KOPT-K1 (cell line): ENCODE data around the gene MTARC2.

Experiments used
- H3K27ac ChIP-seq: fragments of 200-600 bp; sonication (generic); 2 replicates; pipeline ENCODE4 v1.5.1; 2016; ENCODE audit warnings: antibody characterized with exemption, mild to moderate bottlenecking, low read depth, low read length; ENCODE audit not compliant: poor library complexity, severe bottlenecking
- H3K36me3 ChIP-seq: fragments of 200-600 bp; sonication (generic); 2 replicates; pipeline ENCODE4 v1.5.1; 2017; ENCODE audit warnings: antibody characterized with exemption, mild to moderate bottlenecking, low read length, moderate library complexity; ENCODE audit not compliant: insufficient read depth
- H3K9me3 ChIP-seq: fragments of 200-600 bp; sonication (generic); 2 replicates; pipeline ENCODE4 v1.5.1; 2017; ENCODE audit warnings: antibody characterized with exemption, low read length, mild to moderate bottlenecking; ENCODE audit not compliant: insufficient read depth, poor library complexity, severe bottlenecking

MTARC2 gene

GRCh38 chr1:220747437-220748088 lies 559 bp upstream of the MTARC2 start:
- Histone ChIP-seq H3K27ac (no peak overlapping the region), H3K36me3 (no peaks in the 10 kb centered on the region), H3K9me3 (no peaks in the 10 kb centered on the region)

- Histone ChIP-seq H3K27ac (no peak overlapping the region), H3K9me3 (no peaks in the 10 kb centered on the region)
These were observed 814 bp downstream of the MTARC2 start for GRCh38 chr1:220748936-220749335.

GRCh38 chr1:220750131-220750515 lies 2.0 kb downstream of the MTARC2 start:
- Histone ChIP-seq H3K9me3 (no peaks in the 10 kb centered on the region), H3K36me3 (no peaks in the 10 kb centered on the region), H3K27ac (no peak overlapping the region)

More at GRCh38 chr1:220748936-220749335, 814 bp downstream of the MTARC2 start:
- no peaks in the 10 kb centered on the region for H3K36me3 ChIP-seq

GRCh38 chr1:220751111-220751510 lies 3.0 kb downstream of the MTARC2 start:
- no peaks in the 10 kb centered on the region for H3K9me3 ChIP-seq
- no peaks in the 10 kb centered on the region for H3K36me3 ChIP-seq
- H3K27ac ChIP-seq, result no peak overlapping the region

GRCh38 chr1:220754212-220754917 lies 6.2 kb downstream of the MTARC2 start:
- no peaks in the 10 kb centered on the region for H3K36me3 ChIP-seq
- H3K27ac ChIP-seq, result no peak overlapping the region
- H3K9me3 ChIP-seq, result no peaks in the 10 kb centered on the region

- Histone ChIP-seq H3K27ac (no peak overlapping the region), H3K9me3 (no peaks in the 10 kb centered on the region)
These were observed 6.8 kb downstream of the MTARC2 start for GRCh38 chr1:220754918-220755295.

GRCh38 chr1:220755309-220755708 lies 7.2 kb downstream of the MTARC2 start:
- Histone ChIP-seq H3K9me3 (no peaks in the 10 kb centered on the region), H3K27ac (no peak overlapping the region)

More at GRCh38 chr1:220754918-220755295, 6.8 kb downstream of the MTARC2 start:
- no peaks in the 10 kb centered on the region for H3K36me3 ChIP-seq

GRCh38 chr1:220757441-220757840 lies 9.3 kb downstream of the MTARC2 start:
- H3K9me3 ChIP-seq, result no peaks in the 10 kb centered on the region
- H3K27ac ChIP-seq, result no peak overlapping the region
- no peaks in the 10 kb centered on the region for H3K36me3 ChIP-seq

More at GRCh38 chr1:220755309-220755708, 7.2 kb downstream of the MTARC2 start:
- H3K36me3 ChIP-seq, result no peaks in the 10 kb centered on the region

GRCh38 chr1:220759147-220759546 lies 11.0 kb downstream of the MTARC2 start:
- Histone ChIP-seq H3K36me3 (no peaks in the 10 kb centered on the region), H3K27ac (no peak overlapping the region), H3K9me3 (no peaks in the 10 kb centered on the region)

- no peaks in the 10 kb centered on the region for H3K9me3 ChIP-seq
- H3K27ac ChIP-seq, result no peak overlapping the region
- no peaks in the 10 kb centered on the region for H3K36me3 ChIP-seq
These were observed 13.7 kb downstream of the MTARC2 start for GRCh38 chr1:220761688-220762427.

GRCh38 chr1:220764757-220765156 lies 16.6 kb downstream of the MTARC2 start:
- Histone ChIP-seq H3K9me3 (no peaks in the 10 kb centered on the region), H3K36me3 (no peaks in the 10 kb centered on the region), H3K27ac (no peak overlapping the region)

GRCh38 chr1:220767312-220768125 lies 19.4 kb downstream of the MTARC2 start:
- Histone ChIP-seq H3K9me3 (no peaks in the 10 kb centered on the region), H3K36me3 (no peaks in the 10 kb centered on the region), H3K27ac (no peak overlapping the region)

- Histone ChIP-seq H3K36me3 (no peaks in the 10 kb centered on the region), H3K27ac (no peak overlapping the region)
These were observed 20.0 kb downstream of the MTARC2 start for GRCh38 chr1:220768126-220768601.

GRCh38 chr1:220769205-220769604 lies 21.1 kb downstream of the MTARC2 start:
- Histone ChIP-seq H3K9me3 (no peaks in the 10 kb centered on the region), H3K36me3 (no peaks in the 10 kb centered on the region), H3K27ac (no peak overlapping the region)

More at GRCh38 chr1:220768126-220768601, 20.0 kb downstream of the MTARC2 start:
- H3K9me3 ChIP-seq, result no peaks in the 10 kb centered on the region
